ENCODE measurements around the gene SLC33A1. TPM values are rescaled to one million over a fixed set of nuclear protein-coding genes. Genes with fewer than 3 reads are reported as not detected.

SLC33A1 gene
- total and polyA plus RNA-seq, 10 of the 15 experiments (the other 5 are each of a cell fraction or from before 2014, with no cell fraction given) = 6.4 to 25.2 (median 19.8) TPM

DNA sequence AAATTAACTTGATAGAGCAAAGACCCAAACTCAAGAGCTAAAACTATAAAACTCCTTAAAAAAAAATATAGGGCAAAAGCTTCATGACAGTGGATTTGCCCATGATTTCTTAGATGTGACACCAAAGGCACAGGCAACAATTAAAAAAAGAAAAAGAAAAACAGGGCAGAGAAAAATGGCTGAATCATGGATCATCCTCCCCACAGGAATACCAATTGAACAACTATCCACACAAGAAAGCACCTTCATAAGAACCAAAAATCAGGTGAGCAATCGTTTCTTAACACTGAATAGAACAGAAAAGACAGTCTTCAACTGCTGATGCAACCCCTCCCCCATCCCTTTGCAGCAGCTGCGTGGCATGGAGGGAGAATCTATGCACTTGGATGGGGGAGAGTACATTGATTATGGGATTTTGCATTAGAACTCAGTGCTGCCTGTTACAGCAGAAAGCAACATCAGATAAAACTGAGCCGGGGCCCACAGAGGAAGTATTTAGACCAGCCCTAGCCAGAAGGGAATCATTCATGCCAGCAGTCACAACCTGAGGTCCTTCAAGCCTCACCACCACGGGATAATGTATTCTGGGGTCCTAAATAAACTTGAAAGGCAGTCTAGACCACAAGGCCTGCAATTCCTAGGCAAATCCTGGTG, 63.8 kb downstream of the SLC33A1 start:
- ChIA-PET POLR2A (no interaction called here), CTCF (interaction anchor here (1.1 kb wide), 1 partner anchor 16 kb away, joined by 4 read pairs; the partner anchor contains the start of gene C3orf33), SMC1A (ENCODE audit: uncharacterized antibody, unreplicated experiment) (no interaction called here), RAD21 (ENCODE audit: unreplicated experiment) (interaction anchor here (0.9 kb wide), 1 partner anchor 16 kb away, joined by 3 read pairs; the partner anchor contains the start of gene C3orf33)
- H3K4me3 ChIP-seq = no peak overlapping the region
- FAIRE-seq (no peak), DNase-seq (ENCODE audit: low read depth, low spot score) (no peak), ATAC-seq (no peak)
- in situ Hi-C loops (cut with MboI) = no loop called here
- H3K36me3 ChIP-seq (ENCODE audit: control insufficient read depth in 2 of 2, insufficient read depth in 2 of 2, low read length in 1 of 2) = no peaks in the 10 kb centered on the region
- no peak overlapping the region for H2AFZ ChIP-seq (ENCODE audit: control insufficient read depth, low read depth, low read length)
- H3K79me2 ChIP-seq (ENCODE audit: control insufficient read depth, insufficient read depth, low read length) = no peaks in the 10 kb centered on the region
- no peak overlapping the region for H3K9ac ChIP-seq (ENCODE audit: control insufficient read depth, insufficient read depth, low read length)
- WGBS (ENCODE audit: insufficient coverage, insufficient replicate concordance, low lambda C conversion rate, missing lambda C conversion rate) = 26% methylated on average over 4 of the region's 4 CpGs
- H3K27ac ChIP-seq (ENCODE audit: control insufficient read depth, insufficient read depth) = no peak overlapping the region
- TF ChIP-seq BMI1 (IDR thresholded peaks at IDR 0.05; ENCODE audit: borderline replicate concordance) (no peak), ZNF384 (IDR thresholded peaks at IDR 0.05; ENCODE audit: borderline replicate concordance, low read depth, low read length) (no peak), BACH1 (IDR thresholded peaks at IDR 0.05; ENCODE audit: borderline replicate concordance) (no peak), CHD4 (IDR thresholded peaks at IDR 0.05) (no peak), GATAD2B (conservative IDR thresholded peaks at IDR 0.05; ENCODE audit: low read depth) (no peak), NFXL1 (IDR thresholded peaks at IDR 0.05; ENCODE audit: borderline replicate concordance) (no peak), KLF5 (IDR thresholded peaks at IDR 0.05; ENCODE audit: partially characterized antibody) (no peak), NFYA (IDR thresholded peaks at IDR 0.05; ENCODE audit: borderline replicate concordance, low read depth, low read length) (no peak)
- TF ChIP-seq, protein P1, sequence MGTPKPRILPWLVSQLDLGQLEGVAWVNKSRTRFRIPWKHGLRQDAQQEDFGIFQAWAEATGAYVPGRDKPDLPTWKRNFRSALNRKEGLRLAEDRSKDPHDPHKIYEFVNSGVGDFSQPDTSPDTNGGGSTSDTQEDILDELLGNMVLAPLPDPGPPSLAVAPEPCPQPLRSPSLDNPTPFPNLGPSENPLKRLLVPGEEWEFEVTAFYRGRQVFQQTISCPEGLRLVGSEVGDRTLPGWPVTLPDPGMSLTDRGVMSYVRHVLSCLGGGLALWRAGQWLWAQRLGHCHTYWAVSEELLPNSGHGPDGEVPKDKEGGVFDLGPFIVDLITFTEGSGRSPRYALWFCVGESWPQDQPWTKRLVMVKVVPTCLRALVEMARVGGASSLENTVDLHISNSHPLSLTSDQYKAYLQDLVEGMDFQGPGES (IDR thresholded peaks at IDR 0.05) = no peak
- TF ChIP-seq, protein P2, sequence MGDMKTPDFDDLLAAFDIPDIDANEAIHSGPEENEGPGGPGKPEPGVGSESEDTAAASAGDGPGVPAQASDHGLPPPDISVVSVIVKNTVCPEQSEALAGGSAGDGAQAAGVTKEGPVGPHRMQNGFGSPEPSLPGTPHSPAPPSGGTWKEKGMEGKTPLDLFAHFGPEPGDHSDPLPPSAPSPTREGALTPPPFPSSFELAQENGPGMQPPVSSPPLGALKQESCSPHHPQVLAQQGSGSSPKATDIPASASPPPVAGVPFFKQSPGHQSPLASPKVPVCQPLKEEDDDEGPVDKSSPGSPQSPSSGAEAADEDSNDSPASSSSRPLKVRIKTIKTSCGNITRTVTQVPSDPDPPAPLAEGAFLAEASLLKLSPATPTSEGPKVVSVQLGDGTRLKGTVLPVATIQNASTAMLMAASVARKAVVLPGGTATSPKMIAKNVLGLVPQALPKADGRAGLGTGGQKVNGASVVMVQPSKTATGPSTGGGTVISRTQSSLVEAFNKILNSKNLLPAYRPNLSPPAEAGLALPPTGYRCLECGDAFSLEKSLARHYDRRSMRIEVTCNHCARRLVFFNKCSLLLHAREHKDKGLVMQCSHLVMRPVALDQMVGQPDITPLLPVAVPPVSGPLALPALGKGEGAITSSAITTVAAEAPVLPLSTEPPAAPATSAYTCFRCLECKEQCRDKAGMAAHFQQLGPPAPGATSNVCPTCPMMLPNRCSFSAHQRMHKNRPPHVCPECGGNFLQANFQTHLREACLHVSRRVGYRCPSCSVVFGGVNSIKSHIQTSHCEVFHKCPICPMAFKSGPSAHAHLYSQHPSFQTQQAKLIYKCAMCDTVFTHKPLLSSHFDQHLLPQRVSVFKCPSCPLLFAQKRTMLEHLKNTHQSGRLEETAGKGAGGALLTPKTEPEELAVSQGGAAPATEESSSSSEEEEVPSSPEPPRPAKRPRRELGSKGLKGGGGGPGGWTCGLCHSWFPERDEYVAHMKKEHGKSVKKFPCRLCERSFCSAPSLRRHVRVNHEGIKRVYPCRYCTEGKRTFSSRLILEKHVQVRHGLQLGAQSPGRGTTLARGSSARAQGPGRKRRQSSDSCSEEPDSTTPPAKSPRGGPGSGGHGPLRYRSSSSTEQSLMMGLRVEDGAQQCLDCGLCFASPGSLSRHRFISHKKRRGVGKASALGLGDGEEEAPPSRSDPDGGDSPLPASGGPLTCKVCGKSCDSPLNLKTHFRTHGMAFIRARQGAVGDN (IDR thresholded peaks at IDR 0.05) = no peak
- TF ChIP-seq, protein P3, sequence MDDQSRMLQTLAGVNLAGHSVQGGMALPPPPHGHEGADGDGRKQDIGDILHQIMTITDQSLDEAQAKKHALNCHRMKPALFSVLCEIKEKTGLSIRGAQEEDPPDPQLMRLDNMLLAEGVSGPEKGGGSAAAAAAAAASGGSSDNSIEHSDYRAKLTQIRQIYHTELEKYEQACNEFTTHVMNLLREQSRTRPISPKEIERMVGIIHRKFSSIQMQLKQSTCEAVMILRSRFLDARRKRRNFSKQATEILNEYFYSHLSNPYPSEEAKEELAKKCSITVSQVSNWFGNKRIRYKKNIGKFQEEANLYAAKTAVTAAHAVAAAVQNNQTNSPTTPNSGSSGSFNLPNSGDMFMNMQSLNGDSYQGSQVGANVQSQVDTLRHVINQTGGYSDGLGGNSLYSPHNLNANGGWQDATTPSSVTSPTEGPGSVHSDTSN (IDR thresholded peaks at IDR 0.05; ENCODE audit: insufficient replicate concordance, low read depth, low read length) = no peak
- H3K27me3 ChIP-seq (replicated peaks in 1 of 2; ENCODE audit: control insufficient read depth in 2 of 2, insufficient read depth in 2 of 2, low read length in 1 of 2) = no peaks in the 10 kb centered on the region
- no peaks in the 10 kb centered on the region; the same call in 2 of the 3 replicates for H3K9me3 ChIP-seq (replicated peaks; ENCODE audit: control insufficient read depth, insufficient read depth, low read length)
- H3K4me1 ChIP-seq (ENCODE audit: control insufficient read depth, insufficient read depth, low read length) = no peaks in the 10 kb centered on the region
- no peaks in the 10 kb centered on the region for H4K20me1 ChIP-seq (ENCODE audit: control insufficient read depth, insufficient read depth)
- BruUV-seq (replicated peaks) = no TSS peak
- intact Hi-C loops (cut with micrococcal nuclease; ENCODE audit: unreplicated experiment) = no loop called here
- no peak overlapping the region for H3K4me2 ChIP-seq (ENCODE audit: control insufficient read depth, insufficient read depth)

Measured in GM12878 (cell line).